HG02759 (cell line): ENCODE results near the gene CERS1.

Experiments
- ATAC-seq: cut with Tn5 transposase; IDR thresholded peaks from one replicate; pipeline ENCODE4 v1.9.1; 2021; ENCODE audit warnings: mild to moderate bottlenecking, moderate library complexity; ENCODE audit not compliant: unreplicated experiment

Gene CERS1

DNA sequence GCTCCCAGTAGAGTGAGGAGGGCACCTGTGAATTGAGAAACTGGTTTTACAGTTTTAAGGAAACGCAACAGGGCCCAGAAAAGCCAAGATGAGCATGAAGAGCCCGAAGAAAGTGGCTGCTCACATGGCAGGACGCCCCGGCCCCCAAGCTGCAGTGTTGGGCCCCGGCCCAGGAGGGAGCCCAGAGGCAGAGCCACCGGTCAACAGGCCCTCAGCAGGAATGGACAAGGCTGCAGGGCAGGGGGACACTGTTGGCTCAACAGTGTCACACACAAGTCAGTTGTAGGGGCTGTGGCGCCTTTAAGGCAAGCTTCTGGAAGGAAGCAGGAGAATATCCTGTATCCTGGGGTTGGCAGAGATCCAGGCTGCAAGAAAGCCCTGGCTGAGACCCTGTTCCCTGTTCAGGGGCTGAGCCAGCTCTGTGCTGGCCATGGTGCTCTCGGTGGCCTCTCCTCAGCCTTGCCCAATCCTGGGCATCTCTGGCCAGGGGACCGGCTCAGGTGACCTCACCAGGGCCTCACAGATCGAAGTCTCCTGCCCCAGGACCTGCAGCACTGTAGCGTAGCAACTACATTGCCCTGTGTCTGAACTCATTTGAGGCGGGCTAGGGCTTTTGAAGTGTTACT is 36.2 kb downstream of the CERS1 start:
- ATAC-seq = no peak

DNA sequence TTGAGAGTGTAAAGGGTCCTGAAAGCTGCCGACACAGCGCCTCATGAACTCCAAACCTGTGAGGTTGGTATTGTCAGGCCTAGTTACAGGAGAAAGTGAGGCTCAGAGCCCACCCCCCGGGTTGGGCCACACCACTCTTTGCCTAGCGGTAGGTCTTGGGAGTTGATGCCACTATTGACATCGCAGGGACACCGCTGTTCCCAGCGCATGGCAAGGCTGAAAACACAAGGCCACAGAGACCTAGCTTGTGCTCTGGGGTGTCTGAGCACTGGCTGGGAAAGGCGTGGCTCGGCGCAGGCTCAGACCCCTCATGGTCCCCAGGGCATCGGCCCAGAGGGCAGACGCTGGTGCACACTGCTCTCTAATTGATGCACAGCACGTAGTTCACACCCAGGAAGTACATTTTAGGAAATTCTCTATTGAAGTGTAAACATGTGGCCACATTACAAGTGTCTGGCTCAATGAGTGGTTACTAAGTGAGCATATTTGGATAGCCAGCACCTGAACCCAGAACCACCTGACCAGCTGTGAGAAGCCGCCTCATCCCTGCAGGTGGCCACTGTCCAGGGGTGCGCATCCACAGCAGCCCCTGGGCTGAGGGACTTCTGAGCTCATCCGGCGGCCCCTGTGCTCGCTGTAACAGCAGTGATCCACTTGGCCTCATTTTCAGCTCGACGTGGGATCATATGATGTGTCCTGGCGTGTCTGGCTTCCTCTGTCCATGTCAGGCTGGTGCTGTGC is 36.9 kb downstream of the CERS1 start:
- no peak for ATAC-seq

- no peak for ATAC-seq
These were observed 38.7 kb downstream of the CERS1 start for GRCh38 chr19:18857223-18857622.

DNA sequence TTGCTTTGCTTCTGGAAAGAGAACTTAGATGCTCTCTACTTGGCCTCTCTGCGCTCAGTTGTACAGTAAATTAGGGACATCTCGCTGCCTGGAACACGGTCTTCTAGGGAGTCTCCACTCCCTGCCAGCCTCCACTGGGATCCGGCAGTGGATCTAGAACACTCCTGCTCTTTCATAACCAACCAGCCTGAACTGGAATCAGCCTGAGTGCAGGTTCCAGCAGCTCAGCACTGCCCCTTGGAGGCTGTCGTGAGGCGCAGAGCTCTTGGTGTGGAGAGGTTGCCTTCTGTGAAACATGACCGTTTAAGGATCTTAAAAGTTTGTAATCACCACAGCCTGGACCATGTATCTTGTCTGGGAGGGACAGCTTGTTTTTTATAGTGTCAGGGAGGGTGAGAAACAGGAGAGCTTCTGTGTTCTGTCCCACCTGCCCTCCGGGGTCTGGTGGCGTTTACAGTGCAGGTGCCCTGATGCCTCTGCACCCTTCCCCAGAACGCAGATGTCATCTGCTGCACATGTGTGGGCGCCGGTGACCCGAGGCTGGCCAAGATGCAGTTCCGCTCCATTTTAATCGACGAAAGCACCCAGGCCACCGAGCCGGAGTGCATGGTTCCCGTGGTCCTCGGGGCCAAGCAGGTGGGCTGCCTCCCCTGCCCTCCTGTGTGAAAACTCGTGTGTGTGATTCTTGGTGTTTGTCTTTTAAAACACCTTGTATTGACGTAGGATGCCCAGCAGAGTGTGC is 39.4 kb downstream of the CERS1 start:
- no peak for ATAC-seq

DNA sequence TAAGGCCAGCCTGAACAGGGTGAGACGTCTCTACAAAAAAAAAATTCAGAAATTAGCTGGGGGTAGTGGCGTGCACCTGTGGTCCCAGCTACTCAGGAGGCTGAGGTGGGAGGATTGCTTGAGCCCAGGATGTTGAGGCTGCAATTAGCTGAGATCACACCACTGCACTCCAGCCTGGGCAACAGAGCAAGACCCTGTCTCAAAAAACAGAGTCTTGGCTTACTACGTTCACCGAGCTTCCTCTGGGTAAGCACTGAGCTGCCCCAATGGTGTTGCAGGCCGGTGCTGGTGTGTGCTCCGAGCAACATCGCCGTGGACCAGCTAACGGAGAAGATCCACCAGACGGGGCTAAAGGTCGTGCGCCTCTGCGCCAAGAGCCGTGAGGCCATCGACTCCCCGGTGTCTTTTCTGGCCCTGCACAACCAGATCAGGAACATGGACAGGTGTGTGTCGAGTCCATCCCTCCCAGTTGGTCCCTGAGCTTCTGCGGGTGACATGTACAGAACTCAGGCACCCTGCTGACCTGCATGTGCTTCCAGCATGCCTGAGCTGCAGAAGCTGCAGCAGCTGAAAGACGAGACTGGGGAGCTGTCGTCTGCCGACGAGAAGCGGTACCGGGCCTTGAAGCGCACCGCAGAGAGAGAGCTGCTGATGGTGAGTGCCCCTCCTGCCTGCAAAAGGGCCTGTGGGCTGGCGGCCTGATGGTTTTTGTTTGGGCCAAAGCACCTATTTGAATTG is 40.1 kb downstream of the CERS1 start:
- no peak for ATAC-seq

- ATAC-seq = no peak
These were observed 41.0 kb downstream of the CERS1 start for GRCh38 chr19:18854982-18855381.

GRCh38 chr19:18853755-18854427 is 42.1 kb downstream of the CERS1 start:
- no peak for ATAC-seq

DNA sequence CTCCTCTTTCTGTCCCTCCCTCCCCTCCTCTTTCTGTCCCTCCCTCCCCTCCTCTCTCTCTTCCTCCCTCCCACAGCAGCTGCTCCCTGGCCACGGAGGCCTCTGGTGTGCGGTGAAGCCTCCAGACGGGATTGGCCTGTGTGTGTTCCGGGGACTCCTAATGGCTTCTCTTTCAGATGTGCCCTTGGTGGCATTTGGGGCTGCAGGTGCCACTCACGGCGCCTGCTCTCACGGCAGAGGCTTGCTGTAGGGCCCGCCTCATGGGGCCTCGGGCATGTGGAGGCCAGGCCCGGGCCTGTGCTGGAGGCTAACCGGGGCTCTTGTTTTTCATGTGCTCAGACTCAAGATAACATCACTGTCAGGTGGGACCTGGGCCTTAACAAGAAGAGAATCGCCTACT is 43.3 kb downstream of the CERS1 start:
- ATAC-seq = no peak

- no peak for ATAC-seq
These were observed 44.2 kb downstream of the CERS1 start for GRCh38 chr19:18851673-18852325.

DNA sequence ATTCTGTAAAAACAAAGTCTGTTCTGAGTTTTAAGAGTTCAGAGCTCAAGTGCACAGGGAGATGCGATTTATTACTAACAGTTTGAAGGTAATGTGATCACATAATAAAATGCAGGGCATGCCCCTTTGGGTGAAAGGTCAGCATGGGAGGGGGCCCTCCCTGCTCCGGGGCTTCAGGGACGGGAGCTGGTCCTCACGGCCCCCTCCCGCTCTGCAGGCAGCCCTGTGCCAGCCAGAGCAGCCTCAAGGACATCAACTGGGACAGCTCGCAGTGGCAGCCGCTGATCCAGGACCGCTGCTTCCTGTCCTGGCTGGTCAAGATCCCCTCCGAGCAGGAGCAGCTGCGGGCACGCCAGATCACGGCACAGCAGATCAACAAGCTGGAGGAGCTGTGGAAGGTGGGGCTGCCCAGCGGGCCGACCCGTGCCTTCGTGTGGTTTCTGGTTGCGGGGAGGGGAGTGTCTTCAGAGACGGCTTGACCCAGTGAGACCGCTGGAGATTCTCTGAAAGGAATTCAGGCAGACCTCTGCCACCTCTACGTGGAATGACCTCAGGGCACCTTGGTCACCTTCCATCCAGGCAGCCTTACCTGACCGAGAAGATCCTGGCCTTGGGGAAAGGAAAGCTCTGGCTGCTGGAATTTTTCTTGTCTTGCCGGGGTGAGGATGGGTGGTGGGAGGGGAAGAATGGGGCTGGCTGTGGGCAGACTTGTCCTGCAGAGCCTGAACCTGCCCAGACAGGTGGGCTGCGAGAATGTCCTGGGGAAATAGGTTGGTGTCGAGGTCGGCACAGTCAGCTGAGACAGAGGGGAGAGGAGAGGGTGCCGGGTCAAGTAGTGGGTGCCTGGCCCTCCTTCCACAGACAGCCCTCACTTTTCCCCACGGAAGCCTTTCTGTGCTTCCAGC is 45.2 kb downstream of the CERS1 start:
- ATAC-seq = no peak

DNA sequence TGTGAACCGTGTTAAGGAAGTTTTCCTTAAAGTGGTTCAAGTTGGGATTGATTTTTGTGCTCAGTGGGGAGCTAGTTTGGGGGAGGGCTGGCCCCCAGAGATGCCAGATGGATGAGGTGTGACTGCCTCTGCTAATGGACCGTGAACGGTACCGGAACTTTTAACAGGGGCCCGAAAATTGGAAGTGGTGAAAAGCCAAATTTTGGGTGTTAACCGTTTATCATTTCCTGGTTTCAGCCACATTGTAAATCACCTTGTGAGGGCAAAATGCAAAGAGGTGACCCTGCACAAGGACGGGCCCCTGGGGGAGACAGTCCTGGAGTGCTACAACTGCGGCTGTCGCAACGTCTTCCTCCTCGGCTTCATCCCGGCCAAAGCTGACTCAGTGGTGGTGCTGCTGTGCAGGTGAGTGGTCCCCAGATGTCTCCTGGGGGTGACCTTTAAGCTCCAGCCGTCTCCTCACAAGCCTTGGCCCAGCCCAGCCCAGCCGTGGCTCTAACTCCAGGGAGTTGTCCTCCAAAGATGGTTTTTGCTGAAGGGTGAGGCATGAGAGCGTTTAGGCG is 46.0 kb downstream of the CERS1 start:
- ATAC-seq = no peak

DNA sequence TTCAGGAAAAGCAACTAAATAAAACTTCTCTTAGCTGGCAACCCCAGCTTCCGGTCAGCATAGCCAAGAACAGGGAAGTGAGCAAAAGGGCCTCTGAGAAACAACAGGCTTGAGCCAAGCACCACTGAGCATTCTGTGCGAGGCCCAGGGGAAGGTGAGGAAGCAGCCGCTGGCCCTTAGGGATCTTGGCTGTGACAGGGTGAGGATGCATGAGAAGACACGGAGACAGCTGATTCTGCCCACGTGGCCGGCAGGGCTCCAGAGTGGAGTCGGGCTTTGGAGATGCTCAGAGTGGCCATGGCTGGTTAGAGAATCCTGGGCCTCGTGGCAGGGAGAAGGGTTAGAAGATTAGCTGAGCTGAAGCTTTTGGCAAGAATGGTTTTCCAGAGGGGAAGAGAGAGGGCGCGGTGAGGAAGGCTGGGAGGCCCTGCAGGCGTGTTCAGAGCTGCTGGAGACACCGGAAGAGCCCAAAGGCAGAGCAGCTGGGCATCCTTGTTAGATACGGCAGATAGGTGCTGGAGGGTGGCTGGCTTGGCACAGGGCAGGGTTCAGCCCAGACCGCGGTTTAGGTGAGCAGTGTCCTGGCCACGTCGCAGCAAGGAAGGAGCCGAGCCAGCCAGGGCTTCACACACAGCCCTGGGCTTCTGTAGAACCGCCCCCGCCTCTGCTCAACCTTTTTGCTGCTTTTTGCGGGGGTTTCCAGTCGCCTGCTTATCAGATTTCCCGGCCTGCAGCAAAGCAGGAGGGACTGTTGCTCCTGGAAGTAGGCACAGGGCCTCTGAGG is 46.9 kb downstream of the CERS1 start:
- ATAC-seq = no peak

- ATAC-seq = no peak
These were observed 48.2 kb downstream of the CERS1 start for GRCh38 chr19:18847549-18848463.

DNA sequence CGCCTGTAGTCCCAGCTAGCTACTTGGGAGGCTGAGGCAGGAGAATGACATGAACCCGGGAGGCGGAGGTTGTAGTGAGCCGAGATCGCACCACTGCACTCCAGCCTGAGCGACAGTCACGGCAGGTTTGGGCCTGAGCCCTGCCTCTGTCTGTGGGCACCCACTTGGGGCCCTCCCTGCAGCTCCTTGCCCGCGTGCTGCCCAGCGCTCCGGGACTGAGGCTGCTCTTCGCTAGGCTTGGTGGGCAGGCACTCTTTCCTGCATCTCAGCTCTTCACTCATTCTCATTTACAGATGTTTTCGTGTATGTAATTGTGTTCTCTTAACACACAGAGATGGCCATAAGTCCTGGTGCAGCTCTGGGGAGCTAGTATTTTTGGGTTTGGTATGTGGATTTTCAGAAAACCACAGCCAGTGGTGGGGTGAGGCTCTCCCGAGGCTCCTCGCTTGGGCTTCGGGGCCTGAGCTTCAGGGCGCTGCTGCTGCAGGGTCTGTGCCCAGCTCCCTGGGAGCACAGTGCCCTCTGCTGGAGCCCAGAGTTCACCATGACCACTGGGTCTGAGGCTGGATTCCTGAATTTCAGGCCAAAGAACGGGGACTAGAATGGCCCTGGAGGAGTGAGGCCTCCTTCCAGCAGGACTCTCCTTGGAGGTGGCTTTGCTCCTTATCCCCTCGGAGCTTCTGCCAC is 49.0 kb downstream of the CERS1 start:
- no peak for ATAC-seq

- ATAC-seq = no peak
These were observed 50.0 kb downstream of the CERS1 start for GRCh38 chr19:18845961-18846360.

DNA sequence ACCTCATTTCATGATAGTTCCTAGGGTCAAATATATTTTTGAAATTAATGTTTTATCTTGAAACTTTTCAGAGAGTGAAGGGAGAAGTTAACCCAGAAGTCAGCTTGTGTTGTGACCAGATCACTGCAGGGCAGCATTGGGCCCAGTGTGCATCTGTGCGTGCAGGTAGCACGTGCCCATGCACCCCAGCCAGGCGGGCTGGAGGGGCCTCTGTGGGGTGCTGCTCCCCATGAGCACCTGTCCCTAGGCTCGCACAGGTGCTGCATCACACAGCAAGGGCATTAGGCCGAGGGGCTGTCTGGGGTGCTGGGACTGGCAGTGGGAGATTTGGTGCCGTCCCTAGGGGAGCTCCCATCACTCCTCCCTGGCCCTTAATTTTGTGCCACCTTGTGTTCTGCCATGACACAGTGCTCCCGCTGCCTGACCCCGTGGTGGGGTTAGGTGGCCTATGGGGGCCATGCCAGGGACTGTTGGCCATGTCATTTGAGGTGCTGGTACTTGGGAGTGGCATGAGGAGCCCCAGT is 51.1 kb downstream of the CERS1 start:
- ATAC-seq = no peak
